Muscle layer of duodenum (tissue), 2 donors: ENCODE data around the gene LRRC23.

Experiments
- H3K27ac ChIP-seq: one replicate; pipeline ENCODE4 v1.7.0; 2013; ENCODE audit warnings: mild to moderate bottlenecking, low read length
- H3K27me3 ChIP-seq: one replicate; pipeline ENCODE4 v1.7.0; 2013; ENCODE audit warnings: low read depth, mild to moderate bottlenecking, control low read depth, low read length
- H3K36me3 ChIP-seq, 2 donors: one replicate each; pipeline ENCODE4 v1.7.0; 2013; ENCODE audit warnings: low read length in 2 of 2, control low read depth in 1 of 2, mild to moderate bottlenecking in 1 of 2; ENCODE audit not compliant: insufficient read depth in 2 of 2, control insufficient read depth in 1 of 2
- H3K4me1 ChIP-seq, 2 donors: one replicate each; pipeline ENCODE4 v1.7.0; 2013; ENCODE audit warnings: low read length in 2 of 2, mild to moderate bottlenecking in 2 of 2, control low read depth in 1 of 2, moderate library complexity in 1 of 2; ENCODE audit not compliant: insufficient read depth in 2 of 2, control insufficient read depth in 1 of 2
- H3K4me3 ChIP-seq, 2 donors: one replicate each; pipeline ENCODE4 v1.7.0; 2013; ENCODE audit warnings: low read length in 2 of 2, low read depth in 1 of 2, mild to moderate bottlenecking in 1 of 2
- H3K9me3 ChIP-seq, 2 donors: one replicate each; pipeline ENCODE4 v1.7.0; 2013; ENCODE audit warnings: low read length in 2 of 2, control low read depth in 1 of 2, mild to moderate bottlenecking in 1 of 2; ENCODE audit not compliant: control insufficient read depth in 1 of 2
- donor health status: healthy.

LRRC23 gene

DNA sequence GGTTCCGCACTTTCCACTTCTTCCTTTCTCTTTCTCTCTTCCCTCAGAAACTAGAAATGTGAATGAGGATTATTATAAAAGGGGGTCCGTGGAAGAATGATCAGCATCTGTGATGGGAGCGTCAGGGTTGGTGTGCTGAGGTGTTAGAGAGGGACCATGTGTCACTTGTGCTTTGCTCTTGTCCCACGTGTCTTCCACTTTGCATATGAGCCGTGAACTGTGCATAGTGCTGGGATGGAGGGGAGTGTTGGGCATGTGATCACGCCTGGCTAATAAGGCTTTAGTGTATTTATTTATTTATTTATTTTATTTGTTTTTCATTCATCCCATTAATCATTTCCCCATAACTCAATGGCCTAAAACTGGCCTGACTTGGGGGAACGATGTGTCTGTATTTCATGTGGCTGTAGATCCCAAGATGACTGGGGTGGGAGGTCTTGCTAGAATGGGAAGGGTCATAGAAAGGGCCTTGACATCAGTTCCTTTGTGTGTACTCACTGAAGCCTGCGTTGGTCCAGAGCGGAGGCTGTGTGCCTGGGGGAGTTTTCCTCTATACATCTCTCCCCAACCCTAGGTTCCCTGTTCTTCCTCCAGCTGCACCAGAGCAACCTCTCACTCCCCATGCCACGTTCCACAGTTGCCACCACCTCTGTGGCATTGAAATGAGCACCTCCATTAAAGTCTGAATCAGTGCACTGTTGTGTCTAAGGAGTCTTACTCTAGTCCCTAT lies 18.5 kb downstream of the LRRC23 start:
- no peaks in the 10 kb centered on the region for H3K9me3 ChIP-seq
- peaks cover 27 to 32% of the 10 kb centered on the region in 2 donors for H3K4me1 ChIP-seq
- H3K4me3 ChIP-seq, result no peak overlapping the region
- H3K36me3 ChIP-seq, result peaks cover 4 to 24% of the 10 kb centered on the region in 2 donors
- H3K27ac ChIP-seq, result no peak overlapping the region
- no peaks in the 10 kb centered on the region for H3K27me3 ChIP-seq

DNA sequence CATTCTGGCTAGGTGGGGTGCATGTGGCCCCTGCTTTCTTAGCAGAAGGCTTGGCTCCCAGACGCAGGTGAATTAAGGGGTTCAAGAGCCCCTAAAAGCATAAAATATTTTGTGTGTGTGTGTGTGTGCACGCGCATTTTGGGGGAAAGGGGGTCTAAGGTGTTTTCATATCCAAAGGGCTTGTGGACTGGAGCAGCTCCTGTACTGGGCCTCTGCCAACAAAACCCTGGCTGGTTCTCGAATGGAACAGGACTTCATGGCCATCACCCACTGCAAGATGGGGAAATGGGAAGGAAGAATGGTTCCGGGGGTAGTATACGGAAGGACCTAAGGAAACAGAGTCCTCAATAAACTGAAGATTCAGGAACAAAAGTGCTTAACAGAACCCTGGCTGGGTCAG lies 19.2 kb downstream of the LRRC23 start:
- no peaks in the 10 kb centered on the region for H3K9me3 ChIP-seq
- peaks cover 4 to 22% of the 10 kb centered on the region in 2 donors for H3K36me3 ChIP-seq
- no peak overlapping the region for H3K4me3 ChIP-seq
- no peak overlapping the region for H3K27ac ChIP-seq
- no peaks in the 10 kb centered on the region for H3K27me3 ChIP-seq
- peaks cover 27 to 32% of the 10 kb centered on the region in 2 donors for H3K4me1 ChIP-seq

DNA sequence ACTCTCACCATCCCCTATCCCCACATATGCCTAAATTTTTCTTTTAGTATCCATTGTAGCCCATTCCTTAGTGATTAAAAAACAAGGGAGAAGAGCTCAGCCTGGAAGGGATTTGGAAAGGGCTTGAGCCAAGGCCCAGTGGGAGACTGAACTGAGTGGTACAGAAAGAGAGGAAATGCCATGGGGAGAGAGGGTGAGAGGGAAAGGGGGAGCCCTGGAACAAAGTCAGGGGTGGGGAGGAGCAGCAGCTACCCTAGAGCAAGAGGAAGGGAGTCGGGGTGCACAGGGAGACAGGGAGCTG lies 20.6 kb downstream of the LRRC23 start:
- Histone ChIP-seq H3K36me3 (peaks cover 0 to 14% of the 10 kb centered on the region in 2 donors), H3K27me3 (no peaks in the 10 kb centered on the region), H3K27ac (peak overlapping the region; percentile 95), H3K9me3 (no peaks in the 10 kb centered on the region), H3K4me1 (peaks cover 31 to 45% of the 10 kb centered on the region in 2 donors), H3K4me3 (peak overlapping the region in 1 of 2 donors; percentile 61)

GRCh38 chr12:6925540-6926279 lies 21.1 kb downstream of the LRRC23 start:
- peak overlapping the region; percentile 61 to 63 for H3K4me3 ChIP-seq
- no peaks in the 10 kb centered on the region for H3K27me3 ChIP-seq
- peaks cover 0 to 14% of the 10 kb centered on the region in 2 donors for H3K36me3 ChIP-seq
- no peaks in the 10 kb centered on the region for H3K9me3 ChIP-seq
- H3K27ac ChIP-seq, result peak overlapping the region; percentile 95
- peaks cover 31 to 48% of the 10 kb centered on the region in 2 donors for H3K4me1 ChIP-seq

GRCh38 chr12:6927379-6928021 lies 22.9 kb downstream of the LRRC23 start, which contains the start of gene ATN1:
TSS of gene ATN1 (plus strand) at chr12:6927959. CDS start at chr12:6934002, 6,043 bp downstream.
- Histone ChIP-seq H3K27ac (peak within 1 kb of the TSS; percentile 95), H3K36me3 (peaks cover 0 to under 1% of the 10 kb centered on the region in 2 donors), H3K4me1 (peaks cover 31 to 57% of the 10 kb centered on the region in 2 donors), H3K27me3 (no peaks in the 10 kb centered on the region), H3K4me3 (peak within 1 kb of the TSS; percentile 90 to 91), H3K9me3 (no peaks in the 10 kb centered on the region)

DNA sequence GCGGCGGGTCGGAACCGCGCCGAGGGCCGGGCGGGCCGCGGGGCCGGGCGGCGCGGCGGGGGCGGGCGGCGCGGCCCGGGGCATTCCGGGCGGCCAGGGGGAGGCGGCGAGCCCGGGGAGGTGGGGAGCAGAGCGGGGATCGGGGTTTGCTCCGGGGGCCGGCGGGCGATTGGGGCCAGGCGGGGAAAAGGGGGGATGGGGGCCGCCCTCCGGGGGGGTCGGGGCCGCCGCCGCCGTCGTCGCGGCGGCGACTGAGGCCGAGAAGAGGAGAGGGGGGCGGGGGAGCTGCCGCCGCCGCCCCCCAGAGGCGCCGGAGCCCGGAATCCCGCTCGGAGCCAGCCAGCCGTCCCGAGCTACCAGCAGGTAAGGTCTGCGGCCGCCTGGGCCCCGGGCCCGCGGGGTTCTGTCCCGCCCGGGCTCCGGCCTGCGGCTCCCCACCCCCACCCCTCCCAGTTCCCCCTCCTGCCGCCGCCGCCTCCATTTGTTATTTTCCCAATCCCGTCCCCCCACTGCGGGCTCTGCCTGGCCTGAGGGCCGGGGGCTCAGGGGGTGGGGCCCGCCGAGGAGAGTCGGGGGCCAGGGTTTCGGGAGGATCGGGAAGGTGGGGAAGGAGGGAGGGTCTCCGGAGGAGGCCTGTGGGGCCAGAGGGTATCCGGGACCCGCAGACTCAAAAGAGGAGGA lies 23.5 kb downstream of the LRRC23 start:
- H3K36me3 ChIP-seq, result no peaks in the 10 kb centered on the region
- peak overlapping the region; percentile 90 to 91 for H3K4me3 ChIP-seq
- no peaks in the 10 kb centered on the region for H3K9me3 ChIP-seq
- H3K27ac ChIP-seq, result peak overlapping the region; percentile 88
- H3K27me3 ChIP-seq, result no peaks in the 10 kb centered on the region
- peaks cover 31 to 61% of the 10 kb centered on the region in 2 donors for H3K4me1 ChIP-seq

GRCh38 chr12:6928703-6929407 lies 24.2 kb downstream of the LRRC23 start:
- peak overlapping the region; percentile 88 for H3K27ac ChIP-seq

DNA sequence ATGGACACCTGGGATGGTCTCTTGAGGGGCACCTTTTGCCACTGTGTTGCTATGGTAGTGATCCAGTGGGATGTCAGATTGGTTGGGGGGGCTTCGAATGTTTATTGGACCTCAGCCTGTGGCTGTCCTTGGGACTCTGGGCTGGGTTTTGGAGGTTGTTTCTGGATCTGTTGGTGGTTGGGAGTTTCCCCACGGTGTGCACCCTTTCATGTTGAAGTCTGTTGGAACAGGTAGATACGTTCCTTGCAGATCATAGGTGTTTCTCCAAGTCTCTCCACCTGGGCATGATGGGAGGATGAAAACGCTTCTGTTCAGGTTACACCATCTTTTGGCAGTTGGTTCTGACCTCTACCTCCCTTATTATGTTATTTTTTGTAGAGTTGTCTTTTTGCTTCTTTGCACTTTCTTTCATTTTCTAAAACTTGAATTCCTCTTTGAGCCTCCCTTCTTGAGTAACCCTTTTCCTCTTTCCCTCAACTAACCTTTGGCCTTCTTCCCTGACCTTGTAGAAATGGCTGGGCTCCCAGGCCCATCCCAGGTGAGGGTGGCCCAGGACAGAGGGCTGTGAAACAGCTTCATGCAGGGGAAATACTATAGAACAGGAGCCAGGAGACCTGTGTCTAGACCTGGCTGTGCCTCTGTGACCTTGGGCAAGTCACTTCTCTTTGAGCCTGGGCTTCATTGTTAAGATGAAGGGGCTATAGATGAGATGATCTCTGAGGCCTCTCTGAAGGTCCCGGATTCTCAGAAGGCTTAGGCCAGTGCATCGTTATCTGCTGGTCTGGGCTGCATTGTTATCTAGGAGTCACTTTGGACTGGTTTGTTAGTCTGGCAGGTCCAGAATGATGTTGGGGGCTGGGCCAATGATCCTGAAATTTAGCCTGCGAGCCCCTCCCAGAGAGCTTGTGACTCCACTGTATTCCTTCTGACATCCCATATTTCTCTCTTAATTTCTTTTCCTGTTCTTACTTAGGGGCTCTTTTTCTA lies 25.1 kb downstream of the LRRC23 start:
- Histone ChIP-seq H3K27ac (peak overlapping the region; percentile 88), H3K4me3 (peak overlapping the region; percentile 90 to 91), H3K27me3 (no peaks in the 10 kb centered on the region), H3K9me3 (no peaks in the 10 kb centered on the region), H3K36me3 (peaks cover 3 to 10% of the 10 kb centered on the region in 2 donors), H3K4me1 (peaks cover 32 to 62% of the 10 kb centered on the region in 2 donors)

More at GRCh38 chr12:6928703-6929407, 24.2 kb downstream of the LRRC23 start:
- H3K9me3 ChIP-seq, result no peaks in the 10 kb centered on the region
- H3K36me3 ChIP-seq, result peaks cover 0 to 2% of the 10 kb centered on the region in 2 donors
- H3K4me1 ChIP-seq, result peaks cover 37 to 62% of the 10 kb centered on the region in 2 donors
- no peaks in the 10 kb centered on the region for H3K27me3 ChIP-seq
- H3K4me3 ChIP-seq, result peak overlapping the region; percentile 90 to 91

GRCh38 chr12:6932766-6933165 lies 28.1 kb downstream of the LRRC23 start:
- Histone ChIP-seq H3K27me3 (no peaks in the 10 kb centered on the region), H3K4me3 (no peak overlapping the region), H3K9me3 (no peaks in the 10 kb centered on the region), H3K27ac (no peak overlapping the region), H3K4me1 (peaks cover 9 to 59% of the 10 kb centered on the region in 2 donors), H3K36me3 (peaks cover 10 to 23% of the 10 kb centered on the region in 2 donors)

DNA sequence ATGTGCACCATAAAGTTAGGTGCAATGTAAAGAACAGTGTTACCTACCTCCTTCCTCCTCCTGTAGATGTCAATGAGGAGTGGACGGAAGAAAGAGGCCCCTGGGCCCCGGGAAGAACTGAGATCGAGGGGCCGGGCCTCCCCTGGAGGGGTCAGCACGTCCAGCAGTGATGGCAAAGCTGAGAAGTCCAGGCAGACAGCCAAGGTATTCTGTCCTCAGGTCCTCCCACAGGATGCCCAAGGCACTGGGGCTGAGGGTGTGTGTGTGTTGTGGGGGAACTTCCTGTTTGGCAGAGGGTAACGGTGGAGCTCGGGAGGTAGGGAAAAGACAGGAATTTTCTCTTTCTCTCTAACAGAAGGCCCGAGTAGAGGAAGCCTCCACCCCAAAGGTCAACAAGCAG lies 29.5 kb downstream of the LRRC23 start:
- H3K27ac ChIP-seq, result peak overlapping the region; percentile 28
- no peak overlapping the region for H3K4me3 ChIP-seq
- H3K9me3 ChIP-seq, result no peaks in the 10 kb centered on the region
- H3K4me1 ChIP-seq, result peaks cover 15 to 68% of the 10 kb centered on the region in 2 donors
- peaks cover 10 to 23% of the 10 kb centered on the region in 2 donors for H3K36me3 ChIP-seq
- no peaks in the 10 kb centered on the region for H3K27me3 ChIP-seq
